Kidney (tissue), 14 donors: ENCODE data around the gene GALNT3. TPM values are rescaled to one million over a fixed set of nuclear protein-coding genes. Genes with fewer than 3 reads are reported as not detected.
A peak's percentile ranks its signal among the peaks of the same experiment; 100 is the strongest.

Source experiments
- DNase-seq, 5 donors: peaks; one replicate each; pipeline ENCODE4 v3.0.0-alpha.2; 2013 to 2020
- FAIRE-seq: peaks from 2 replicates; lab custom pipeline; 2012; peaks lifted over from hg19 to GRCh38; lab: Jason Lieb, UNC
- H3K27ac ChIP-seq, 2 donors: one replicate each; pipeline ENCODE4 v1.7.0; 2013; ENCODE audit warnings: low read depth in 2 of 2, low read length in 2 of 2, inconsistent platforms in 1 of 2
- H3K27me3 ChIP-seq: one replicate; pipeline ENCODE4 v1.7.1; 2013; ENCODE audit warnings: low read length, inconsistent platforms; ENCODE audit not compliant: control insufficient read depth, insufficient read depth
- H3K36me3 ChIP-seq, 3 donors: one replicate each; pipeline versions ENCODE4 v1.7.0 to v1.7.1; 2013; ENCODE audit warnings: low read length in 3 of 3, control low read depth in 1 of 3, inconsistent platforms in 1 of 3; ENCODE audit not compliant: insufficient read depth in 3 of 3, control insufficient read depth in 2 of 3
- H3K4me1 ChIP-seq, 3 donors: one replicate each; pipeline versions ENCODE4 v1.7.0 to v1.7.1; 2013; ENCODE audit warnings: low read length in 3 of 3, inconsistent platforms in 1 of 3, low read depth in 1 of 3; ENCODE audit not compliant: control insufficient read depth in 2 of 3, insufficient read depth in 2 of 3
- H3K4me3 ChIP-seq, 3 donors: one replicate each; pipeline versions ENCODE4 v1.7.0 to v1.8.1; 2013; ENCODE audit warnings: low read length in 3 of 3, control low read depth in 1 of 3, inconsistent platforms in 1 of 3
- H3K9ac ChIP-seq, 3 donors: one replicate each; pipeline versions ENCODE4 v1.7.0 to v1.7.1; 2013; ENCODE audit warnings: low read length in 3 of 3, control low read depth in 1 of 3, inconsistent platforms in 1 of 3
- H3K9me3 ChIP-seq, 3 donors: one replicate each; pipeline versions ENCODE4 v1.7.0 to v1.7.1; 2013; ENCODE audit warnings: low read length in 3 of 3, control low read depth in 1 of 3, inconsistent platforms in 1 of 3; ENCODE audit not compliant: control insufficient read depth in 2 of 3, insufficient read depth in 1 of 3
- intact Hi-C: fragments of 100-400 bp; cut with DNase I; formaldehyde crosslinking; loops from one replicate; pipeline ENCODE4 v1.11.1; 2022
- polyA plus RNA-seq: library from polyadenylated mRNA; stranded (reverse); fragments of 350-450 nt; fragmentation: Illumina TruSeq; extraction: RNeasy Lipid Tissue Mini Kit (QIAGEN cat#74804); gene quantifications from one replicate; pipeline ENCODE4 v1.2.3, GENCODE V29; 2014; ENCODE audit warnings: low read depth, low replicate concordance; ENCODE audit not compliant: insufficient read depth
- total RNA-seq: library from RNA; stranded (reverse); fragmentation: NEBNext Ultra II Directional; extraction: Animal tissue kit (Norgen Biotek cat#: 25700); gene quantifications from one replicate; pipeline ENCODE4 v1.2.1, GENCODE V29; 2021
- TF ChIP-seq, protein P1 (sequence below): IDR thresholded peaks from 3 replicates; pipeline ENCODE4 v1.5.1; 2012; ENCODE audit warnings: mild to moderate bottlenecking, moderate library complexity, borderline replicate concordance; ENCODE audit not compliant: insufficient read depth; ENCODE audit errors: extremely low read depth
- donor health status: control.
- donor health status: control.
- donor health status: control.
- donor health status: control.
- donor health status: control.
- donor health status: DM: yes; HTN: yes; CAD: no.
- donor health status: Normal renal cell carcinoma (clear cell type).

Gene GALNT3
- total and polyA plus RNA-seq, 2 donors from 2014 or later: 8.8 to 38.6 TPM

DNA sequence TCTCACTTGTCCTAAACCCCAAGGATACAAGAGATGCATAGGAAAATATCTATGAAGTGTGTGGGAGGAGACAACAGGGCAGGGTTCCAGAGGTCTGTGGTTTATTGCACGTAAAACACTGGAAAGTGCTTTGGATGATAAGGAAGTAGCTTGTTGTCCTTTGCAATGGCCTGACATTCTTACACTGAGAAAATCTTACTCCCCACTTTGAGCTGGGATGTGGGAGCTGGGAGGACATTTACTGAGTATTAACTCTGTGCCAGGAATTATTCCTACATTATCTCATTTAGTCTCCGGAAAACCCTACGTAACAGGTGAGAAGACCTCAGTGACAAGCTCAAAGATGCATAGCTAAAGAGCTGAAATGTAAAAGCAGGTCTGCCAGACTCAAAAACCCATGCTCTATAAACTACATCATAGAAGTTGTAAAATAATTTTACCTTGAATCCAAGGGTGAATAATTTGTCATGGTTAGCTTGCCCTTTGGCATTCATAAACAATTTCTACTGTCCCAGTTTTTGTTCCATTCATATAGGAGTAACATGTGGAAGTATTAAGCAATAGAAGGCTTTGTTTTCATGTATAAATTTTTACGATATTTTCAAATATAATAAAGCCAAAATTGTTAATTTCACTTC is 9.2 kb upstream of the GALNT3 start:
- Histone ChIP-seq H3K36me3 (no peaks in the 10 kb centered on the region), H3K4me1 (no peaks in the 10 kb centered on the region), H3K27me3 (no peaks in the 10 kb centered on the region), H3K9ac (no peak overlapping the region), H3K27ac (no peak overlapping the region), H3K4me3 (no peak overlapping the region), H3K9me3 (no peaks in the 10 kb centered on the region)
- no peak for FAIRE-seq
- no peak for DNase-seq
- TF ChIP-seq, protein P1, sequence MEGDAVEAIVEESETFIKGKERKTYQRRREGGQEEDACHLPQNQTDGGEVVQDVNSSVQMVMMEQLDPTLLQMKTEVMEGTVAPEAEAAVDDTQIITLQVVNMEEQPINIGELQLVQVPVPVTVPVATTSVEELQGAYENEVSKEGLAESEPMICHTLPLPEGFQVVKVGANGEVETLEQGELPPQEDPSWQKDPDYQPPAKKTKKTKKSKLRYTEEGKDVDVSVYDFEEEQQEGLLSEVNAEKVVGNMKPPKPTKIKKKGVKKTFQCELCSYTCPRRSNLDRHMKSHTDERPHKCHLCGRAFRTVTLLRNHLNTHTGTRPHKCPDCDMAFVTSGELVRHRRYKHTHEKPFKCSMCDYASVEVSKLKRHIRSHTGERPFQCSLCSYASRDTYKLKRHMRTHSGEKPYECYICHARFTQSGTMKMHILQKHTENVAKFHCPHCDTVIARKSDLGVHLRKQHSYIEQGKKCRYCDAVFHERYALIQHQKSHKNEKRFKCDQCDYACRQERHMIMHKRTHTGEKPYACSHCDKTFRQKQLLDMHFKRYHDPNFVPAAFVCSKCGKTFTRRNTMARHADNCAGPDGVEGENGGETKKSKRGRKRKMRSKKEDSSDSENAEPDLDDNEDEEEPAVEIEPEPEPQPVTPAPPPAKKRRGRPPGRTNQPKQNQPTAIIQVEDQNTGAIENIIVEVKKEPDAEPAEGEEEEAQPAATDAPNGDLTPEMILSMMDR: no peak
- intact Hi-C loops: no loop called here

DNA sequence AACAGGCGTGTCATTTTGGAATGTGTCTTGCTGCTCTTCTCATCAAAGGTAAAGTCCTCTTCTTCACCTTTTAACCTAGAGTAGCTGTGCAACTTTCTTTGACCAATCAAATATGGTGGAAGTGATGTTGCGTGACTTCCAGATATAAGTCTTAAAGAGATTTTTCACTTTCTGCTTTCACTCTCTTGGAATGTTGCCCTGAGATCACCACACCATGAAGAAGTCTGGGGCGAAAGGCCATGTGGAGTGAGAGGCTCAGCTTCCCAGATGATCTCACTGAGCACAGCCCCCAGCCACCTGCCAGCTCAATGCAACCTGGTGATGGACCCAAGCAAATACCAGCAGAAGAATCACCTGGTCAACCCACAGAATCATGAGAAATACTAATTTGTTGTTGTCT is 7.1 kb upstream of the GALNT3 start:
- DNase-seq (peak in 1 of 5 donors; percentile 20), FAIRE-seq (no peak)
- Histone ChIP-seq H3K36me3 (no peaks in the 10 kb centered on the region), H3K4me1 (no peaks in the 10 kb centered on the region), H3K9me3 (no peaks in the 10 kb centered on the region), H3K4me3 (no peak overlapping the region), H3K27ac (no peak overlapping the region), H3K27me3 (no peaks in the 10 kb centered on the region), H3K9ac (no peak overlapping the region)
- TF ChIP-seq, protein P1: no peak
- intact Hi-C loops: no loop called here

DNA sequence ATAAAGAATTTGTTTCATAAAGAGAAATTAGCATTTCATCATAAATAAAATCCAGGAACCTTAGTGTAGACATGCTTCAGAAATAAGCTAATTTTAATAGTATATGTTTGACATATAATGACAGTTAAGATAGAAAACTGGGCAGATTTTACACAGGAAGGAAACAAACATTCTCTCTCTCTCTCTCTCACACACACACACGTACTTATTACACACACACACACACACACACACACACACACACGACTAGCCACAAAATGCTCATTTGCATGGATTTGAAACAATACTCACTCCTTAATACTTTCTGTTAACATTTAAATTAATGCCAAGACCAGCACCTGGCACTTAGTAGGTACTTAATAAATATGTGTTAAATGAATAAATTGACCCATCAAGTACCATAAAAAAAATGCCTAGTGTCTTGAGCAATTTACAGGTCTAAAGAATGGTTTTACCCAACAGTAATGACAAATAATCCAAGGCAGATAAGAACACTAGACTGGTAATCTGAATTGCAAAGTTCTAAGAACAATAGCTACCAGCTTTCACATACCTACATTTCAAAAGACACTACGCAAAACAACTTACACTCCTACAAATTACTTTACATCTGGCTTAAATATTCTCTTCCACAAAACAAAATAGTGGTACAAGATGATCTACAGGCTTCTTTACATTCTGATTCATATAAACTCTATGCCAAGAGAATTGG is 2.9 kb upstream of the GALNT3 start:
- DNase-seq (no peak), FAIRE-seq (no peak)
- Histone ChIP-seq H3K9ac (no peak overlapping the region), H3K36me3 (no peaks in the 10 kb centered on the region), H3K9me3 (no peaks in the 10 kb centered on the region), H3K27me3 (peaks cover 6% of the 10 kb centered on the region), H3K27ac (no peak overlapping the region), H3K4me1 (no peaks in the 10 kb centered on the region), H3K4me3 (no peak overlapping the region)
- intact Hi-C loops: no loop called here
- TF ChIP-seq, protein P1: no peak
